ENCODE results near the gene NLGN2. TPM values are rescaled to one million over a fixed set of nuclear protein-coding genes. Genes with fewer than 3 reads are reported as not detected.

Gene NLGN2
- total and polyA plus RNA-seq, 9 donors: 11.4 to 76.2 (median 49.4) TPM

DNA sequence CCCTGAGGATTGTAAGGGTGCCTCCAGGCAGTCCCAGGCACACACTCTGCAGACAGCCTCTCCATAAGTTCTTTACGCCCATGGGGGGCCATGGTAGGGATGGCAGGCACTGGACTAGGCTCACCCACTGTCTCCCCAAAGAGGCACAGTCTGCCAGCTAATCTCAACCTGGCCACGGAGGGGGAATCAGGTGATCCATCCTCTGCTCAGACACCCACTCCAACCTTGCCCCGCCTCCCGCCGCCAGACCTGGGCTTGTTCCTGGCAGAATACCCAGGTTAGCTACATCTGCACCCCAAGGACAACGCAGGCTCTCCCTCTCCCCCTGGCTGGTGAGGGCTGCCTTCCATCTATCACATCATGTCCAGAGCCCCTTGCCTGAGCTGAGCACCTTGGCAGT lies 1.2 kb downstream of the NLGN2 start:
- H3K27me3 ChIP-seq: no peaks in the 10 kb centered on the region
- DNase-seq: no peak
- 57 to 73% (median 73%) methylated on average over 6 of the region's 6 CpGs for WGBS, 3 donors
- H3K4me3 ChIP-seq: no peak overlapping the region
- no peaks in the 10 kb centered on the region for H3K9me3 ChIP-seq
- H3K4me1 ChIP-seq (ENCODE audit: insufficient read depth): peaks cover 5% of the 10 kb centered on the region
- no peaks in the 10 kb centered on the region for H3K36me3 ChIP-seq
- TF ChIP-seq POLR2A (IDR thresholded peaks at IDR 0.05): no peak
- TF ChIP-seq, protein P1, sequence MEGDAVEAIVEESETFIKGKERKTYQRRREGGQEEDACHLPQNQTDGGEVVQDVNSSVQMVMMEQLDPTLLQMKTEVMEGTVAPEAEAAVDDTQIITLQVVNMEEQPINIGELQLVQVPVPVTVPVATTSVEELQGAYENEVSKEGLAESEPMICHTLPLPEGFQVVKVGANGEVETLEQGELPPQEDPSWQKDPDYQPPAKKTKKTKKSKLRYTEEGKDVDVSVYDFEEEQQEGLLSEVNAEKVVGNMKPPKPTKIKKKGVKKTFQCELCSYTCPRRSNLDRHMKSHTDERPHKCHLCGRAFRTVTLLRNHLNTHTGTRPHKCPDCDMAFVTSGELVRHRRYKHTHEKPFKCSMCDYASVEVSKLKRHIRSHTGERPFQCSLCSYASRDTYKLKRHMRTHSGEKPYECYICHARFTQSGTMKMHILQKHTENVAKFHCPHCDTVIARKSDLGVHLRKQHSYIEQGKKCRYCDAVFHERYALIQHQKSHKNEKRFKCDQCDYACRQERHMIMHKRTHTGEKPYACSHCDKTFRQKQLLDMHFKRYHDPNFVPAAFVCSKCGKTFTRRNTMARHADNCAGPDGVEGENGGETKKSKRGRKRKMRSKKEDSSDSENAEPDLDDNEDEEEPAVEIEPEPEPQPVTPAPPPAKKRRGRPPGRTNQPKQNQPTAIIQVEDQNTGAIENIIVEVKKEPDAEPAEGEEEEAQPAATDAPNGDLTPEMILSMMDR (IDR thresholded peaks at IDR 0.05): no peak
- intact Hi-C loops (cut with DNase I): loop anchor here in 1 of 4 donors (5.0 kb wide), 1 partner anchor 62 kb away; no protein-coding TSS in a partner anchor
- no peak overlapping the region for H3K27ac ChIP-seq

DNA sequence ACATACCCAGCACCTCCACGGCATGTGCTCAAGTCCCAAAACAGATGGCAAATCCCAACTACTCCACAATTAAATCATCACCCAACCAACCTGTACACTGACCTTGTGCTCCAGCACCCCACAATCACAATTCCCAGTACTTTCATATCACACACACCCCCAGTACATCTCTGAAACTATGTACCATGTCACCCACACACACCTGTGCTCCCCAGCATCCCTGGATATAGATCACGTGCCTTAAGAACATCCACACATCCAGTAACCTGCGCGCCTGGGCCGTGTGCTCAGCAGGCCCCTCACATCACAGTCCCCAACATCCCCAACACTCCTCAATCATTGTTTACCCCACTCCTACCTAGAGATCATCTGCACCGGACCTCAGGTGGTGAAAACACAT lies 2.1 kb downstream of the NLGN2 start:
- no peak for DNase-seq
- intact Hi-C loops (cut with DNase I): loop anchor here in 1 of 4 donors (5.0 kb wide), 1 partner anchor 62 kb away; no protein-coding TSS in a partner anchor
- WGBS, 3 donors: 86 to 93% (median 91%) methylated on average over 6 of the region's 6 CpGs

DNA sequence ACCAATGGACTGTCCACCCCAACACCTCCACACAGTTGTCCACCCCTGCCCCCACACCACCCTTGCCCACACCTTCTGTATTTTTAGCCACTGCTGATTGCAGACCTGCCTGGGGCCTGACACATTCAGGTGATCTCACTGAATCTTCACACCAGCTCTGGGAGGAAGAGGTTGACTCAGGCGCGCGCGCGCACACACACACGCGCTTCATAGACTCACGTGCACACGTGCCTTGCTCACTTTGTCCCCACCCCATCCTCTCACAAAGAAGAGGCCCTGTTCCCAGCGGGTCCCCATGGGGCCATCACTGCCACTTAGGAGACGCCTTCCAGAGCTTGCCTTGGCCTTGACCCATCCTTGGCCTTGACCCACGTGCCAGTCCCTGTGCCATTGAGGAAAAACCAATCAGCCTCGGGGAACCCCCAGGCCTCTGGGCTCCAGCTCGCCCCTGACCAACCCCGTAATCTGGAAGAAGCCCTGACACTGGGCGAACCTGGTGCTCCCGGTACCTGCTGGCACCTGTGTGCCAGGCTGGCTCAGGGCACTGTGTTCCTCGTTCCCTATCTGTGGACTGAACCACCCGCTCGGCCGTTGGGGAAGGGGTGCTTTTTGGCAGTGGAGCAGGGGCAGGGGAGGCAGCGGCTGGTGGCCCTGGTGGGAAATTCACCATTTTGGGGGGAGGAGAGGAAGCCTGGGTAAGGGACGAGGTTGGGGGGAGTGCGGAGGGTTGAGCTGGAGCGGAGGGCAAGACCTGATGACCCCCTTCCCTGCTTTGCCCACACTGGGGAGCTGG lies 3.2 kb downstream of the NLGN2 start:
- intact Hi-C loops (cut with DNase I): no loop called here
- 84 to 87% (median 87%) methylated on average over 25 of the region's 25 CpGs for WGBS, 3 donors
- TF ChIP-seq, protein P1 (IDR thresholded peaks at IDR 0.05): no peak
- no peak for TF ChIP-seq EP300 (IDR thresholded peaks at IDR 0.05)
- TF ChIP-seq POLR2A (IDR thresholded peaks at IDR 0.05): no peak
- Histone ChIP-seq H3K4me3 (no peak overlapping the region), H3K9me3 (no peaks in the 10 kb centered on the region), H3K4me1 (ENCODE audit: insufficient read depth) (peaks cover 2% of the 10 kb centered on the region), H3K27me3 (no peaks in the 10 kb centered on the region), H3K27ac (no peak overlapping the region), H3K36me3 (no peaks in the 10 kb centered on the region)
- DNase-seq: no peak

More for the DNA sequence above, 2.1 kb downstream of the NLGN2 start:
- Histone ChIP-seq H3K4me1 (ENCODE audit: insufficient read depth) (peaks cover 5% of the 10 kb centered on the region), H3K9me3 (no peaks in the 10 kb centered on the region), H3K36me3 (no peaks in the 10 kb centered on the region), H3K4me3 (no peak overlapping the region), H3K27me3 (no peaks in the 10 kb centered on the region), H3K27ac (no peak overlapping the region)
- TF ChIP-seq EP300 (IDR thresholded peaks at IDR 0.05): no peak
- no peak for TF ChIP-seq POLR2A (IDR thresholded peaks at IDR 0.05)
- TF ChIP-seq, protein P1 (IDR thresholded peaks at IDR 0.05): no peak

DNA sequence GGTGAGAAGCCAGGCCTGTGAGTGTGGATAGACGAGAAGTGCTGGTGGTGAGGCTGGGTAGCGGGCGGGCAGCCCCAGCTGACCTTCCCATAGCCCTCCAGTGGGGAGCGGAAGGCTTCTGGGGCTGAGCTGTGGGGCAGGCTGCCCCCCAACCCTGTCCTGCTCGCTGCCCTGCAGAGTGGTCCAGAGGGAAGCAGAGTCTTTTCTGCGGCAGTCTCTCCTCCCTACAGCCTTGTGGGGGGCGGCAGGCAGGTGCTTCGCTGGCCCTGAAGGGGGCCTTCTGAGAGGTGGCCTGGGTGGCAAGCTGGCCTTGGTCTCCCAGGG lies 3.7 kb downstream of the NLGN2 start:
- WGBS, 3 donors: 95 to 98% (median 96%) methylated on average over 8 of the region's 8 CpGs
- TF ChIP-seq, protein P1 (IDR thresholded peaks at IDR 0.05): no peak
- TF ChIP-seq POLR2A (IDR thresholded peaks at IDR 0.05) (no peak), EP300 (IDR thresholded peaks at IDR 0.05) (no peak)
- Histone ChIP-seq H3K4me3 (no peak overlapping the region), H3K4me1 (ENCODE audit: insufficient read depth) (no peaks in the 10 kb centered on the region), H3K36me3 (no peaks in the 10 kb centered on the region), H3K9me3 (no peaks in the 10 kb centered on the region), H3K27me3 (no peaks in the 10 kb centered on the region), H3K27ac (no peak overlapping the region)
- DNase-seq: no peak
- intact Hi-C loops (cut with DNase I): no loop called here
